Measurements from ENCODE around the gene TNFRSF12A. TPM values are rescaled to one million over a fixed set of nuclear protein-coding genes. Genes with fewer than 3 reads are reported as not detected.

Gene TNFRSF12A
- total and polyA plus RNA-seq, 2 of the 13 experiments (the other 11 are each of a cell fraction or from before 2014, with no cell fraction given) = 61.9 to 66.0 TPM

DNA sequence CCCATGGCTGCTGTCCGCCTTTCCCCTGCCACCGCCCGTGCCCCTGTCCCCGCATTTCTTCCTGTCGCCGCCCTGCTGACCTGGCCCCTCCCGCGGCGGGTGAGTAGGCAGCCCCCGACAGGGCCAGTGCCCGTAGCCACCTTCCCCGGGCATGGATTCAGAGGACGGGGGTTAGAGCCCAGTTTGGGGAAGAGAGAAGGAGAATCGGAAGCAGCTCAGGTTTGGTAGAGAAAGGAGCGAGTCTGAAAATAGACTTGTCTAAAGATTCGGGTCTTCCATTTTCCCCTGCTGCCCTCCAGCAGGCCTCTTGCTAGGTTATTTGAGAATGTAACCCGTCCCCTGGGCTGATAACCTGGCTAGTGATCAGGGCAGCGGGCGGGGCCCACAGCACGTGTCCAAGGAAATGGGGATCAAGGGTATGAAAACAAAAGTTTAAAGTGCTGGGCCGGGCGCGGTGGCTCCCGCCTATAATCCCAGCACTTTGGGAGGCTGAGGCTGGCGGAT is 15.3 kb upstream of the TNFRSF12A start (continued):
- no peak for TF ChIP-seq KLF11 (CRISPR knock-in tag; IDR thresholded peaks at IDR 0.05)
- TF ChIP-seq KDM1A (CRISPR knock-in tag; IDR thresholded peaks at IDR 0.05) = no peak
- TF ChIP-seq, protein P1, sequence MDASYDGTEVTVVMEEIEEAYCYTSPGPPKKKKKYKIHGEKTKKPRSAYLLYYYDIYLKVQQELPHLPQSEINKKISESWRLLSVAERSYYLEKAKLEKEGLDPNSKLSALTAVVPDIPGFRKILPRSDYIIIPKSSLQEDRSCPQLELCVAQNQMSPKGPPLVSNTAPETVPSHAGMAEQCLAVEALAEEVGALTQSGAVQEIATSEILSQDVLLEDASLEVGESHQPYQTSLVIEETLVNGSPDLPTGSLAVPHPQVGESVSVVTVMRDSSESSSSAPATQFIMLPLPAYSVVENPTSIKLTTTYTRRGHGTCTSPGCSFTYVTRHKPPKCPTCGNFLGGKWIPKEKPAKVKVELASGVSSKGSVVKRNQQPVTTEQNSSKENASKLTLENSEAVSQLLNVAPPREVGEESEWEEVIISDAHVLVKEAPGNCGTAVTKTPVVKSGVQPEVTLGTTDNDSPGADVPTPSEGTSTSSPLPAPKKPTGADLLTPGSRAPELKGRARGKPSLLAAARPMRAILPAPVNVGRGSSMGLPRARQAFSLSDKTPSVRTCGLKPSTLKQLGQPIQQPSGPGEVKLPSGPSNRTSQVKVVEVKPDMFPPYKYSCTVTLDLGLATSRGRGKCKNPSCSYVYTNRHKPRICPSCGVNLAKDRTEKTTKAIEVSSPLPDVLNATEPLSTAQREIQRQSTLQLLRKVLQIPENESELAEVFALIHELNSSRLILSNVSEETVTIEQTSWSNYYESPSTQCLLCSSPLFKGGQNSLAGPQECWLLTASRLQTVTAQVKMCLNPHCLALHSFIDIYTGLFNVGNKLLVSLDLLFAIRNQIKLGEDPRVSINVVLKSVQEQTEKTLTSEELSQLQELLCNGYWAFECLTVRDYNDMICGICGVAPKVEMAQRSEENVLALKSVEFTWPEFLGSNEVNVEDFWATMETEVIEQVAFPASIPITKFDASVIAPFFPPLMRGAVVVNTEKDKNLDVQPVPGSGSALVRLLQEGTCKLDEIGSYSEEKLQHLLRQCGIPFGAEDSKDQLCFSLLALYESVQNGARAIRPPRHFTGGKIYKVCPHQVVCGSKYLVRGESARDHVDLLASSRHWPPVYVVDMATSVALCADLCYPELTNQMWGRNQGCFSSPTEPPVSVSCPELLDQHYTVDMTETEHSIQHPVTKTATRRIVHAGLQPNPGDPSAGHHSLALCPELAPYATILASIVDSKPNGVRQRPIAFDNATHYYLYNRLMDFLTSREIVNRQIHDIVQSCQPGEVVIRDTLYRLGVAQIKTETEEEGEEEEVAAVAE (CRISPR knock-in tag; IDR thresholded peaks at IDR 0.05; ENCODE audit: borderline replicate concordance) = no peak
- TF ChIP-seq, protein P2, sequence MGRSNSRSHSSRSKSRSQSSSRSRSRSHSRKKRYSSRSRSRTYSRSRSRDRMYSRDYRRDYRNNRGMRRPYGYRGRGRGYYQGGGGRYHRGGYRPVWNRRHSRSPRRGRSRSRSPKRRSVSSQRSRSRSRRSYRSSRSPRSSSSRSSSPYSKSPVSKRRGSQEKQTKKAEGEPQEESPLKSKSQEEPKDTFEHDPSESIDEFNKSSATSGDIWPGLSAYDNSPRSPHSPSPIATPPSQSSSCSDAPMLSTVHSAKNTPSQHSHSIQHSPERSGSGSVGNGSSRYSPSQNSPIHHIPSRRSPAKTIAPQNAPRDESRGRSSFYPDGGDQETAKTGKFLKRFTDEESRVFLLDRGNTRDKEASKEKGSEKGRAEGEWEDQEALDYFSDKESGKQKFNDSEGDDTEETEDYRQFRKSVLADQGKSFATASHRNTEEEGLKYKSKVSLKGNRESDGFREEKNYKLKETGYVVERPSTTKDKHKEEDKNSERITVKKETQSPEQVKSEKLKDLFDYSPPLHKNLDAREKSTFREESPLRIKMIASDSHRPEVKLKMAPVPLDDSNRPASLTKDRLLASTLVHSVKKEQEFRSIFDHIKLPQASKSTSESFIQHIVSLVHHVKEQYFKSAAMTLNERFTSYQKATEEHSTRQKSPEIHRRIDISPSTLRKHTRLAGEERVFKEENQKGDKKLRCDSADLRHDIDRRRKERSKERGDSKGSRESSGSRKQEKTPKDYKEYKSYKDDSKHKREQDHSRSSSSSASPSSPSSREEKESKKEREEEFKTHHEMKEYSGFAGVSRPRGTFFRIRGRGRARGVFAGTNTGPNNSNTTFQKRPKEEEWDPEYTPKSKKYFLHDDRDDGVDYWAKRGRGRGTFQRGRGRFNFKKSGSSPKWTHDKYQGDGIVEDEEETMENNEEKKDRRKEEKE (IDR thresholded peaks at IDR 0.05) = no peak
- no peak for TF ChIP-seq HMG20A (CRISPR knock-in tag; IDR thresholded peaks at IDR 0.05; ENCODE audit: borderline replicate concordance)
- no peak for TF ChIP-seq PTBP1 (IDR thresholded peaks at IDR 0.05; ENCODE audit: low read depth, low read length, poor library complexity, severe bottlenecking)
- peak; percentile 43; the same call in 1 of the 2 replicates for TF ChIP-seq KAT8 (CRISPR knock-in tag; IDR thresholded peaks at IDR 0.05)
- 0 out of 2 replicates have a peak, but pooled peaks have one; percentile 23 for TF ChIP-seq REPIN1 (CRISPR knock-in tag; IDR thresholded peaks at IDR 0.05; ENCODE audit: borderline replicate concordance, low read depth)
- peak; percentile 31; the same call in 1 of the 2 replicates for TF ChIP-seq BHLHE40 (IDR thresholded peaks at IDR 0.05; ENCODE audit: low read length)
- TF ChIP-seq XRCC5 (optimal IDR thresholded peaks at IDR 0.05; ENCODE audit: low read length) = no peak
- TF ChIP-seq PAWR (CRISPR knock-in tag; IDR thresholded peaks at IDR 0.05; ENCODE audit: borderline replicate concordance) = no peak
- TF ChIP-seq, protein P3, sequence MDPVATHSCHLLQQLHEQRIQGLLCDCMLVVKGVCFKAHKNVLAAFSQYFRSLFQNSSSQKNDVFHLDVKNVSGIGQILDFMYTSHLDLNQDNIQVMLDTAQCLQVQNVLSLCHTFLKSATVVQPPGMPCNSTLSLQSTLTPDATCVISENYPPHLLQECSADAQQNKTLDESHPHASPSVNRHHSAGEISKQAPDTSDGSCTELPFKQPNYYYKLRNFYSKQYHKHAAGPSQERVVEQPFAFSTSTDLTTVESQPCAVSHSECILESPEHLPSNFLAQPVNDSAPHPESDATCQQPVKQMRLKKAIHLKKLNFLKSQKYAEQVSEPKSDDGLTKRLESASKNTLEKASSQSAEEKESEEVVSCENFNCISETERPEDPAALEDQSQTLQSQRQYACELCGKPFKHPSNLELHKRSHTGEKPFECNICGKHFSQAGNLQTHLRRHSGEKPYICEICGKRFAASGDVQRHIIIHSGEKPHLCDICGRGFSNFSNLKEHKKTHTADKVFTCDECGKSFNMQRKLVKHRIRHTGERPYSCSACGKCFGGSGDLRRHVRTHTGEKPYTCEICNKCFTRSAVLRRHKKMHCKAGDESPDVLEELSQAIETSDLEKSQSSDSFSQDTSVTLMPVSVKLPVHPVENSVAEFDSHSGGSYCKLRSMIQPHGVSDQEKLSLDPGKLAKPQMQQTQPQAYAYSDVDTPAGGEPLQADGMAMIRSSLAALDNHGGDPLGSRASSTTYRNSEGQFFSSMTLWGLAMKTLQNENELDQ (CRISPR knock-in tag; IDR thresholded peaks at IDR 0.05; ENCODE audit: borderline replicate concordance) = no peak
- TF ChIP-seq GZF1 (CRISPR knock-in tag; IDR thresholded peaks at IDR 0.05) = no peak
- no peak for TF ChIP-seq ZNF780A (CRISPR knock-in tag; IDR thresholded peaks at IDR 0.05)
- TF ChIP-seq SRF (IDR thresholded peaks at IDR 0.05; ENCODE audit: low read depth, low read length) = no peak
- TF ChIP-seq FOSL2 (CRISPR knock-in tag; IDR thresholded peaks at IDR 0.05) = 0 out of 2 replicates have a peak, but pooled peaks have one; percentile 51
- TF ChIP-seq, protein P4, sequence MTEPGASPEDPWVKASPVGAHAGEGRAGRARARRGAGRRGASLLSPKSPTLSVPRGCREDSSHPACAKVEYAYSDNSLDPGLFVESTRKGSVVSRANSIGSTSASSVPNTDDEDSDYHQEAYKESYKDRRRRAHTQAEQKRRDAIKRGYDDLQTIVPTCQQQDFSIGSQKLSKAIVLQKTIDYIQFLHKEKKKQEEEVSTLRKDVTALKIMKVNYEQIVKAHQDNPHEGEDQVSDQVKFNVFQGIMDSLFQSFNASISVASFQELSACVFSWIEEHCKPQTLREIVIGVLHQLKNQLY (CRISPR knock-in tag; IDR thresholded peaks at IDR 0.05) = no peak; the same call in 1 of the 2 replicates
- no peak for TF ChIP-seq ZNF775 (CRISPR knock-in tag; IDR thresholded peaks at IDR 0.05; ENCODE audit: borderline replicate concordance)
- no peak for TF ChIP-seq ZNF446 (CRISPR knock-in tag; IDR thresholded peaks at IDR 0.05)
- TF ChIP-seq MTF2 (CRISPR knock-in tag; IDR thresholded peaks at IDR 0.05; ENCODE audit: borderline replicate concordance) = no peak

Measured in HepG2 (cell line).